C1 segment of cervical spinal cord (tissue), 14 donors: Measurements from ENCODE around the gene NFIA.

Experiments
- DNase-seq, 14 donors: peaks; one replicate each; lab custom pipeline; 2025; lab: John Stamatoyannopoulos, UW

The NFIA gene

DNA sequence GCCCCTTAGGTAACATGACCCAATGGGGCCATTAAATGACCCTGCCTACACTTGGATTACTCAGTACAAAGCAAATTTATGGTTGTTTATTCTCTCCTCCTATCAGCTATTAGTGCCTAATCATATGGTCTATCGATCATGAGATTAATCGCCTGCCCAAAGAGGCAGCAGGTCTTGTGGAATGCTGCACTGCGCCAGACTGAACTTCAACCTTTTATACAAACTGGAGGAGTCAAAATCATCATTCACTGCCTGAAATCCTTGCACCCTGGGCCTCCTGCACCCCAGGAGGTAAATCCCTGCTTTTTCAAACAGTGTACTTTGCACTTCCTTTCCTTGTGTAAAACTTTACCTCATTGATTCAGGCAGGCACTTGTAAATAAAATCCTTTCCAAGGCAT lies 69.7 kb downstream of the NFIA start:
- DNase-seq, result no peak

- no peak for DNase-seq
Observed at GRCh38 chr1:61152469-61153105, 70.2 kb downstream of the NFIA start.

- no peak for DNase-seq
Observed at GRCh38 chr1:61156576-61157467, 74.5 kb downstream of the NFIA start.

- no peak for DNase-seq
Observed at GRCh38 chr1:61157468-61157987, 75.2 kb downstream of the NFIA start.

GRCh38 chr1:61158591-61158990 lies 76.2 kb downstream of the NFIA start:
- no peak for DNase-seq

- DNase-seq, result no peak
Observed at GRCh38 chr1:61160526-61160925, 78.2 kb downstream of the NFIA start.

DNA sequence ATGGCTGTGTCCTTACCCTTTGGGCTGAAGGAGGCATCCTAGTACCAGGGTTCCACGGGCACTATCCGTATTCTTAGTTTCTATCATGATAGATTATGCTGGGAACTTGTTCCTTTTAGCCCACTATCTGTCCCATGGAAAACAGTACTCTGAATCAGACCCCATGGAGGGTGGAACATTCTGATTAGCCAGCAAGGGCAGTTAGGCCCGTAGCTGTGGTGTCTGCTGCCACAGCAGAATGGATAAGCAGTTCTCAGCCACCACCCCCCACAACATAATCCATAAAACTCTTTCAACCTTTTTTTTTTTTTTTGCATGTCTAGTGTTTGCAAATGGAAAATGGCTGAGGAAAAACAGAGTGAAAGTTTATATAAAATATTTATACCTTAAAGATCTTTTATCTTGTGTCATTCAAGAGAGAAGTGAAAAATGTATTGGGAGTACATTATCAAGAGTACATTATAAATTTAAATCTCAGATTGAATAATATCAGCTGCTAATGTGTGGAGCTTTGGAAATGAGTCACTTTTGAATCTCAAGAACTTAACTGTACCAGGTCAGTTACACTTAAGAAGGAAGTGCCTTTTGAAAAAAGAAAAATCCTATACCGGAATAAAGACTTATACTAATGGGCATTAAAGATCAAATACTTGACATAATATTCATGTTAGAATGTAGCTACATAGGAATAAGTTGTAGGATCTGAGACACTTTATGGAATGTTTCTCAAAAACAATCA lies 80.3 kb downstream of the NFIA start:
- no peak for DNase-seq

DNA sequence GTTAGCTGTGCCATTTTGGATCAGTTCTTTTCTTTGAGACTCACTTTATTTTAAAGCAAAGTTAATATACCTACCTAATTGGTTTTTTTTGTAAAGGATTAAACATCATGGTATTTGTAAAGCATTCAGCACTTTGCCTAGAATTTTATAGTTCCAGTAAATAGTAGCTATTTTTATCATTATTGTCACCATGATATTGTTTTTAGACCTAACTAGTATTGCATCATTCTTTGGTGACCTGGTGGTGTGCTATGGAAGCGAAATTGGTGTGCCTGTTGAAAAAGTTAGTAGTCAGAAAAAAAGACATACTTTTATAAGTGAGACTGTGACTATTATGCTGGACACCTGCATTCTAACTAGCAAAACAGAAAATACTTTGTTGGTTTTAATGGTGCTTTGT lies 81.0 kb downstream of the NFIA start:
- DNase-seq, result no peak

DNA sequence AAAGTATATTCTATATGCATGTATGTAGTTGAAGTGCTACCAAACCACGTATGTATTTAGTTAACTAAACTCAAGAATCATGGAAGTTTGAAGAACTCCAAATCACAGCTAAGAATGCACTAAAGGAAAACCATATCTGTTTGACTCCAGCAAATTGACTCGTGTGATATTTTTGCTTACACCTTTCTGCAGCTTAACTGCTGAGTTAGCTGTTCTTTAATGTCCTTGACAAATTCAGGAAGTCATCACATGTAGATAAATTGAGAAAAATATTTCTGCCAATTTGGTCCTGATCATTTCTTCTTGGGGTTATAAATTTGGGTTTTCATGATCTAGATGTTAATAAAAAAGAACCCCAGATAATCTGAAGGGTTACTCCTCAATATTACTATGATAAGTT lies 83.0 kb downstream of the NFIA start:
- no peak for DNase-seq

- no peak for DNase-seq
Observed at GRCh38 chr1:61167309-61167708, 84.9 kb downstream of the NFIA start.

DNA sequence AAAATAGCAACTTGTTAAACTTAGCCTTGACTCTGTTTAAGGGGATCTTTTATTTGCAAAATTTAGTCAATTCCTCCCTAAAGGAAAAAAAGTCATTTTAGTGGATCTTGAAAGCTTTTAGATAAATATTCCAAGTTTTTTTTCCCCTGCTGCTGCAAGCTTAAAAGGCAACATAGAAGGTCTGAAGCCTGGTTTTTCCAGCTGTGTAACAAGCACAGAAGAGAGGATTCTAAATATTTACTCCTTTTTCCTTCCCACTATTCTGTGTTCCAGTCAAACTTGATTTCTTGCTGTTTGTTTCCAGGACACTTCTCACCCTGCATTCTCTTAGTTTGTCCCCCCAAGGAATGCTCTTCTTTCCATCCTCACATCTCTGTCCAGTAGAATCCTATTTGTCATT lies 86.7 kb downstream of the NFIA start:
- no peak for DNase-seq

- no peak for DNase-seq
Observed at GRCh38 chr1:61169634-61170033, 87.3 kb downstream of the NFIA start.

GRCh38 chr1:61170328-61171238 lies 88.2 kb downstream of the NFIA start:
- DNase-seq, result no peak

GRCh38 chr1:61171346-61171745 lies 89.0 kb downstream of the NFIA start:
- DNase-seq, result no peak

GRCh38 chr1:61171974-61172373 lies 89.6 kb downstream of the NFIA start:
- no peak for DNase-seq

GRCh38 chr1:61173118-61173517 lies 90.8 kb downstream of the NFIA start:
- no peak for DNase-seq

- peak in 2 of 14 donors; percentile 23 to 93 for DNase-seq
Observed at GRCh38 chr1:61174060-61174795, 91.9 kb downstream of the NFIA start.

DNA sequence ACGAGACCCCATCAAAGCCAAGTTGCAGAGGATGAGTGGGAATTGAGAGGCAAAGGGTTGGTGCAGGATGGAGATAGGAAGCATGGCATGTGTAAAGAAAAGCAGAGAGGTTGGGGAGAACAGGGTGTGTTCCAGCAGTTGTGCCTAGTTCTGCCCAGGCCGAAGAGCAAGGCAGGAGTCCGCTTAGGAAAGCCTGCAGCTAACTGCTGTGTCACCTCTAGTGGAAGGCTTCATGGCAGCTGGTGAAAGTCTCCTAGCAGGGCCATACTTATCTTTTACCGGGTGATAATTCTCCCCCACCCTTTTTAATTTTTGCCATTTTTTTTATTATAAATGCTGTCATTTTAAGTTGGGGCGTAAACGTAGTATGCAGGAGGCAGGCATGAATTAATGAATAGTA lies 93.6 kb downstream of the NFIA start:
- DNase-seq, result no peak

DNA sequence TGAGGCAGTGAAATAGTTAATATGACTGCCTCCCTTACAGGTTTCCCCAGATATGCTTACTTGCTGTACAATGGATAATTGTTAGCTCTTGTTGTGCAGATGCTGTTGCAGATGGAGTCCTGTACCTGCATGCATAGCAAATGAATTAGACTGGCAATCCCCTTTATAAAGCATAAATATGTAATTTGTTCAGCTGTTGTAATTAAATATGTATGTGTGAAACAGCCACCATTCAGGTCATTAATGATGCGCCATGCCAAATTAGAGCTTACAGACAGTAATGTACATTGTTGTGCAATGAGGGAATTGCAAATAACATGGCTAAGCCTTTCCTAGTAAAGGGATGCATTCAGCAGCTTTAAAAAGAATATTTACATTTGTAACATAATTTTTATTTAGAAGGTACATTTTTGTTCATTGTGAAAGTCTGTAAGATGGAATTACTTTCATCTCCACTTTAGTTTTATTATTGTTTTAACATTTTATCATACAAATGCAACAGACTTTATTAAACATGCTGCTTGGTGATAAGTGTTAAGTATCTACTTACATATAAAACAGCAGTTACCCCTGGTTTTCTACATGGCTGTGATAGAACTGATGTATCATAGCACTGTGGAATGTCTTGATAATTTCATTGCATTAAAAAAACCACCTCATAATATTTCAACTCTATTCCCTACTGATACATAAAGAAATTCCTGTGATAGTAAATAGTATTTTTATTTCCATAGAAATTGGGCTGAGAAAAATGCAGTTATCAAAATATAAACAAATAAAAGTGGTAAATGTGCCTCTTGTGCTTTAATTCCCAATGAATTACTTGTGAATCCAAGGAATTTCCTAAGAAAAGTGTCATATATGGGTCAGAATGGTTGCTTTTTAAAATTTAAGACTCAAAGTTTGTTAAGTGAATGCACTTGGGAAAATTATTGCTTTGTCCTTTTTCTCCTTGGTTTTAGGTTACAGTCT lies 99.0 kb downstream of the NFIA start:
- no peak for DNase-seq
